Common myeloid progenitor, CD34-positive (primary cell): ENCODE data around the gene MRTFA.

Experiments used
- CTCF ChIA-PET: fragments of 350-600 bp; sonication (Branson Sonifier 250); formaldehyde crosslinking; loops from one replicate; lab custom pipeline; 2021; ENCODE audit warnings: antibody characterized with exemption; lab: Charles Lee
- POLR2A ChIA-PET: fragments of 350-600 bp; sonication (Branson Sonifier 250); formaldehyde crosslinking; loops from one replicate; lab custom pipeline; 2021; ENCODE audit warnings: antibody characterized with exemption; lab: Charles Lee
- DNase-seq, 3 donors: peaks; one replicate each; pipeline versions ENCODE4 v3.0.0 to v3.0.0-alpha.2; 2013
- H3K27ac ChIP-seq, 2 experiments: 1 replicate in 1 of 2; 2 replicates in 1 of 2; pipeline ENCODE4 v1.7.0; 2013; ENCODE audit warnings: inconsistent platforms in 2 of 2, low read length in 2 of 2, mild to moderate bottlenecking in 2 of 2, low read depth in 1 of 2, moderate library complexity in 1 of 2; ENCODE audit not compliant: severe bottlenecking in 2 of 2, insufficient read depth in 1 of 2, poor library complexity in 1 of 2
- H3K27me3 ChIP-seq, 5 experiments: replicated peaks in 2 of 5; 1 replicate in 3 of 5; 2 replicates in 2 of 5; pipeline versions ENCODE4 v1.6.1 to v1.7.0; 2013; ENCODE audit warnings: low read length in 4 of 5, mild to moderate bottlenecking in 2 of 5, moderate library complexity in 2 of 5, inconsistent platforms in 1 of 5; ENCODE audit not compliant: insufficient read depth in 5 of 5, control insufficient read depth in 4 of 5
- H3K36me3 ChIP-seq, 4 experiments: 1 replicate in 2 of 4; 2 replicates in 2 of 4; pipeline versions ENCODE4 v1.6.1 to v1.7.0; 2013; ENCODE audit warnings: low read length in 3 of 4, control low read depth in 1 of 4, mild to moderate bottlenecking in 1 of 4; ENCODE audit not compliant: control insufficient read depth in 4 of 4, insufficient read depth in 4 of 4
- H3K4me1 ChIP-seq, 4 experiments: 1 replicate in 3 of 4; 2 replicates in 1 of 4; pipeline versions ENCODE4 v1.6.1 to v1.7.1; 2013; ENCODE audit warnings: low read length in 3 of 4, mild to moderate bottlenecking in 3 of 4, control low read depth in 1 of 4, inconsistent platforms in 1 of 4, moderate library complexity in 1 of 4; ENCODE audit not compliant: control insufficient read depth in 4 of 4, insufficient read depth in 4 of 4; ENCODE audit errors: control extremely low read depth in 1 of 4
- H3K4me3 ChIP-seq, 7 experiments: 1 replicate in 4 of 7; 2 replicates in 3 of 7; pipeline versions ENCODE4 v1.5.1 to v1.7.0; 2013; ENCODE audit warnings: mild to moderate bottlenecking in 7 of 7, low read length in 6 of 7, moderate library complexity in 6 of 7, inconsistent platforms in 2 of 7, low read depth in 2 of 7, control low read depth in 1 of 7; ENCODE audit not compliant: insufficient read depth in 4 of 7, control insufficient read depth in 1 of 7; ENCODE audit errors: extremely low read depth in 1 of 7
- H3K9me3 ChIP-seq, 5 experiments: 1 replicate in 4 of 5; 2 replicates in 1 of 5; pipeline versions ENCODE4 v1.6.1 to v1.7.1; 2013; ENCODE audit warnings: low read length in 4 of 5, mild to moderate bottlenecking in 2 of 5, inconsistent platforms in 1 of 5, low read depth in 1 of 5, moderate library complexity in 1 of 5; ENCODE audit not compliant: control insufficient read depth in 4 of 5, insufficient read depth in 2 of 5; ENCODE audit errors: control extremely low read depth in 1 of 5
- WGBS: methylation state at CpG from one replicate; pipeline ENCODE4 v1.1.5; 2013; ENCODE audit not compliant: insufficient coverage; 5-methylcytosine and 5-hydroxymethylcytosine counted together

MRTFA gene

GRCh38 chr22:40444178-40444831 lies 192.2 kb downstream of the MRTFA start:
- no peaks in the 10 kb centered on the region for H3K27me3 ChIP-seq
- ChIA-PET CTCF (interaction anchor here (5.7 kb wide), 1 partner anchor 42 kb away, joined by 36 read pairs; no protein-coding TSS in a partner anchor), POLR2A (interaction anchor here (1.1 kb wide), 1 partner anchor 19 kb away, joined by 3 read pairs; no protein-coding TSS in a partner anchor)
- no peak for DNase-seq
- peaks cover 5 to 51% (median 21%) of the 10 kb centered on the region in 4 experiments for H3K36me3 ChIP-seq
- H3K4me1 ChIP-seq, result peaks cover 0 to 8% (median 5%) of the 10 kb centered on the region in 4 experiments
- peaks cover 0 to 7% (median 5%) of the 10 kb centered on the region in 5 experiments for H3K9me3 ChIP-seq
- no peak overlapping the region for H3K4me3 ChIP-seq
- 100% methylated on average over 3 of the region's 7 CpGs for WGBS
- H3K27ac ChIP-seq, result no peak overlapping the region

- peak in 1 of 3 donors; percentile 27 for DNase-seq
- ChIA-PET CTCF (interaction anchor here (0.6 to 5.7 kb wide), 4 partner anchors 8 to 524 kb away, joined by 3 to 36 read pairs (median 4); no protein-coding TSS in a partner anchor), POLR2A (interaction anchor here (1.1 kb wide), 1 partner anchor 20 kb away, joined by 3 read pairs; no protein-coding TSS in a partner anchor)
- WGBS, result 80% methylated on average over 2 of the region's 4 CpGs
- peaks cover 0 to 11% (median 5%) of the 10 kb centered on the region in 4 experiments for H3K4me1 ChIP-seq
- H3K9me3 ChIP-seq, result peaks cover 0 to 7% (median 5%) of the 10 kb centered on the region in 5 experiments
- no peak overlapping the region for H3K27ac ChIP-seq
- H3K4me3 ChIP-seq, result no peak overlapping the region
- no peaks in the 10 kb centered on the region for H3K27me3 ChIP-seq
- peaks cover 5 to 51% (median 21%) of the 10 kb centered on the region in 4 experiments for H3K36me3 ChIP-seq
Observed at GRCh38 chr22:40443732-40444131, 192.8 kb downstream of the MRTFA start.

GRCh38 chr22:40441761-40442390 lies 194.6 kb downstream of the MRTFA start:
- ChIA-PET CTCF (interaction anchor here (0.8 to 5.7 kb wide), 7 partner anchors 8 to 204 kb away, joined by 3 to 36 read pairs (median 4); no protein-coding TSS in a partner anchor), POLR2A (no interaction called here)
- Histone ChIP-seq H3K4me3 (no peak overlapping the region), H3K27ac (no peak overlapping the region), H3K9me3 (peaks cover 0 to 7% (median 5%) of the 10 kb centered on the region in 5 experiments), H3K4me1 (peaks cover 9 to 28% (median 19%) of the 10 kb centered on the region in 4 experiments), H3K36me3 (peaks cover 5 to 48% (median 22%) of the 10 kb centered on the region in 4 experiments), H3K27me3 (no peaks in the 10 kb centered on the region)
- no CpG with 5 or more reads among the region's 5 CpGs for WGBS
- no peak for DNase-seq

- no peaks in the 10 kb centered on the region for H3K9me3 ChIP-seq
- peak overlapping the region; percentile 34 to 71 for H3K27ac ChIP-seq
- peaks cover 29 to 59% (median 47%) of the 10 kb centered on the region in 4 experiments for H3K4me1 ChIP-seq
- ChIA-PET CTCF (interaction anchor here (0.7 to 6.4 kb wide), 31 partner anchors 9 to 462 kb away, joined by 3 to 95 read pairs (median 5); no protein-coding TSS in a partner anchor), POLR2A (interaction anchor here (0.6 to 0.8 kb wide), 3 partner anchors 26 to 601 kb away, joined by 3 read pairs; no protein-coding TSS in a partner anchor)
- peak; percentile 81 to 91 (median 88) for DNase-seq
- peak overlapping the region in 6 of 7 experiments; percentile 27 to 68 (median 41) for H3K4me3 ChIP-seq
- WGBS, result 32% methylated on average over 10 of the region's 12 CpGs
- H3K27me3 ChIP-seq, result no peaks in the 10 kb centered on the region
- H3K36me3 ChIP-seq, result peaks cover 0 to 48% (median 27%) of the 10 kb centered on the region in 4 experiments
Observed at GRCh38 chr22:40436505-40437431, 199.8 kb downstream of the MRTFA start.

- H3K9me3 ChIP-seq, result no peaks in the 10 kb centered on the region
- peak overlapping the region in 1 of 7 experiments; percentile 23 for H3K4me3 ChIP-seq
- H3K27me3 ChIP-seq, result no peaks in the 10 kb centered on the region
- peak overlapping the region in 1 of 2 experiments; percentile 71 for H3K27ac ChIP-seq
- H3K4me1 ChIP-seq, result peaks cover 29 to 56% (median 42%) of the 10 kb centered on the region in 4 experiments
- ChIA-PET CTCF (interaction anchor here (1.1 to 6.4 kb wide), 7 partner anchors 8 to 90 kb away, joined by 3 to 95 read pairs (median 21); no protein-coding TSS in a partner anchor), POLR2A (no interaction called here)
- WGBS, result 93% methylated on average over 5 of the region's 5 CpGs
- peaks cover 8 to 49% (median 36%) of the 10 kb centered on the region in 4 experiments for H3K36me3 ChIP-seq
- DNase-seq, result no peak
Observed at GRCh38 chr22:40434745-40435144, 201.8 kb downstream of the MRTFA start.

GRCh38 chr22:40434106-40434505 lies 202.4 kb downstream of the MRTFA start:
- Histone ChIP-seq H3K9me3 (no peaks in the 10 kb centered on the region), H3K27me3 (no peaks in the 10 kb centered on the region), H3K36me3 (peaks cover 12 to 56% (median 42%) of the 10 kb centered on the region in 4 experiments), H3K27ac (peak overlapping the region in 1 of 2 experiments; percentile 71), H3K4me3 (no peak overlapping the region), H3K4me1 (peaks cover 29 to 56% (median 41%) of the 10 kb centered on the region in 4 experiments)
- 89% methylated on average over 3 of the region's 3 CpGs for WGBS
- ChIA-PET POLR2A (interaction anchor here (0.9 kb wide), 1 partner anchor 30 kb away, joined by 4 read pairs; no protein-coding TSS in a partner anchor), CTCF (interaction anchor here (1.1 to 6.4 kb wide), 3 partner anchors 9 to 212 kb away, joined by 3 to 95 read pairs (median 3); no protein-coding TSS in a partner anchor)
- no peak for DNase-seq
